ENCODE measurements around the gene AANAT.
"Not testable (repeated sequence)": the region's sequence is repeated elsewhere in the genome, so short reads cannot be mapped to it uniquely, and the experiment has no call there.

Gene AANAT

GRCh38 chr17:76504117-76504516 is 36.7 kb downstream of the AANAT start:
- TF ChIP-seq ZNF8 (CRISPR knock-in tag; IDR thresholded peaks at IDR 0.05) = no peak
- TF ChIP-seq PPARA (CRISPR knock-in tag; IDR thresholded peaks at IDR 0.05; ENCODE audit: borderline replicate concordance) = no peak
- TF ChIP-seq ESRRG (CRISPR knock-in tag; IDR thresholded peaks at IDR 0.05) = no peak
- TF ChIP-seq CSRNP3 (CRISPR knock-in tag; IDR thresholded peaks at IDR 0.05) = no peak
- no peak for TF ChIP-seq TOX (CRISPR knock-in tag; IDR thresholded peaks at IDR 0.05; ENCODE audit: borderline replicate concordance)
- no peak for TF ChIP-seq TCF4 (CRISPR knock-in tag; IDR thresholded peaks at IDR 0.05; ENCODE audit: borderline replicate concordance)
- TF ChIP-seq ZNF70 (CRISPR knock-in tag; IDR thresholded peaks at IDR 0.05) = no peak
- no peak for TF ChIP-seq PATZ1 (CRISPR knock-in tag; IDR thresholded peaks at IDR 0.05; ENCODE audit: borderline replicate concordance)
- TF ChIP-seq SNAI2 (CRISPR knock-in tag; IDR thresholded peaks at IDR 0.05) = no peak
- no peak for TF ChIP-seq TSHZ2 (CRISPR knock-in tag; IDR thresholded peaks at IDR 0.05)
- TF ChIP-seq ZFP3 (CRISPR knock-in tag; IDR thresholded peaks at IDR 0.05) = no peak
- TF ChIP-seq BACH2 (CRISPR knock-in tag; IDR thresholded peaks at IDR 0.05; ENCODE audit: borderline replicate concordance) = no peak
- no peak for TF ChIP-seq ZC3H10 (CRISPR knock-in tag; IDR thresholded peaks at IDR 0.05)
- TF ChIP-seq ZNF565 (CRISPR knock-in tag; conservative IDR thresholded peaks at IDR 0.05; ENCODE audit: low read depth) = no peak
- no peak for TF ChIP-seq POU6F1 (CRISPR knock-in tag; IDR thresholded peaks at IDR 0.05; ENCODE audit: borderline replicate concordance, low read depth)
- TF ChIP-seq OSR1 (CRISPR knock-in tag; IDR thresholded peaks at IDR 0.05) = no peak
- TF ChIP-seq CREB5 (CRISPR knock-in tag; IDR thresholded peaks at IDR 0.05; ENCODE audit: low read depth) = no peak
- TF ChIP-seq ARNTL (CRISPR knock-in tag; IDR thresholded peaks at IDR 0.05; ENCODE audit: borderline replicate concordance, low read depth) = no peak
- no peak for TF ChIP-seq ISL1 (CRISPR knock-in tag; IDR thresholded peaks at IDR 0.05)
- no peak for ATAC-seq

GRCh38 chr17:76506408-76507345 is 39.3 kb downstream of the AANAT start:
- TF ChIP-seq ARNTL (CRISPR knock-in tag; IDR thresholded peaks at IDR 0.05; ENCODE audit: borderline replicate concordance, low read depth) (no peak), ESRRG (CRISPR knock-in tag; IDR thresholded peaks at IDR 0.05) (no peak)
- ATAC-seq = peak; percentile 91

GRCh38 chr17:76508472-76509063 is 41.2 kb downstream of the AANAT start:
- ATAC-seq = not testable (repeated sequence)

Data from SK-N-SH treated with all-trans-retinoic acid at 6 μM for 48 hours (cell line).